ENCODE results near the gene PIP5K1C. TPM values are rescaled to one million over a fixed set of nuclear protein-coding genes. Genes with fewer than 3 reads are reported as not detected.

The PIP5K1C gene
- total RNA-seq, 1 donor from 2014 or later = 42.0 TPM

DNA sequence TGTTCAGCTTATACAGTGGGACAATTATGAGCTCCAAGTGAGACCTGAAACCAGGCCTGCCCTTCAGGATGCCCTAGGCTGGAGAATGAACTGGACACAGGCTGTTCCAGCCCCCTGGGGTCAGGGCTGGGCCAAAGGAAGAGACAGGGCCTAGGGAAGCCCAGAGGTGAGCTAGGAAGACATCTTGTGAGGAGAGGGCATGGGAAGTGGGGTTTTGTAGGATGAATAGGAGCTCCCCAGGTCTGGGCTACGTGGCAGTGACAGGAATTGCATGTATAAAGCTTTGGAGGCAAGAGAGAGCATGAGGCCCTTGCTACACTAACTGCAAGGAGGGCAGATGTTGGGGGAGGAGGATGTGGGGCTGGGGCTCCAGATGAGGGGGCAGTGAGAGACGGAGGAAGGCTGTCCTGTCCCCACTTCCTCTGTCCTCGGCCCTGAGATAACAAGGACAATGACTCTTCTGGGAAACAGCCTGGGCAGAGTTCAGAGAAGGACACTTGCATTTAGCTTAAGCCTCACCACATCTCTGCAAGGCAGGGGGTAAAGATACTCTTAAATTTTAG is 92.1 kb downstream of the PIP5K1C start:
- H3K9me3 ChIP-seq (ENCODE audit: insufficient read depth, low read depth, low read length) = no peaks in the 10 kb centered on the region
- FAIRE-seq (no peak), DNase-seq (ENCODE audit: low read depth) (no peak)
- H3K27ac Mint-ChIP-seq (ENCODE audit: unreplicated experiment) = no peak overlapping the region
- peaks cover 14% of the 10 kb centered on the region for H4K20me1 ChIP-seq (ENCODE audit: insufficient read depth, low read length)
- H3K9me3 Mint-ChIP-seq (ENCODE audit: unreplicated experiment) = no peaks in the 10 kb centered on the region
- no peak overlapping the region for H3K27ac ChIP-seq (ENCODE audit: low read depth, low read length)
- H3K4me1 Mint-ChIP-seq (ENCODE audit: low read depth, unreplicated experiment) = peaks cover 7% of the 10 kb centered on the region
- H3K4me1 ChIP-seq (ENCODE audit: insufficient read depth, low read length) = peaks cover 28% of the 10 kb centered on the region
- H3K9ac ChIP-seq (ENCODE audit: low read length) = peak overlapping the region; percentile 58
- no peaks in the 10 kb centered on the region for H3K79me2 ChIP-seq (ENCODE audit: insufficient read depth, low read length)
- H2AFZ ChIP-seq (ENCODE audit: low read depth, low read length) = no peak overlapping the region
- TF ChIP-seq, protein P1, sequence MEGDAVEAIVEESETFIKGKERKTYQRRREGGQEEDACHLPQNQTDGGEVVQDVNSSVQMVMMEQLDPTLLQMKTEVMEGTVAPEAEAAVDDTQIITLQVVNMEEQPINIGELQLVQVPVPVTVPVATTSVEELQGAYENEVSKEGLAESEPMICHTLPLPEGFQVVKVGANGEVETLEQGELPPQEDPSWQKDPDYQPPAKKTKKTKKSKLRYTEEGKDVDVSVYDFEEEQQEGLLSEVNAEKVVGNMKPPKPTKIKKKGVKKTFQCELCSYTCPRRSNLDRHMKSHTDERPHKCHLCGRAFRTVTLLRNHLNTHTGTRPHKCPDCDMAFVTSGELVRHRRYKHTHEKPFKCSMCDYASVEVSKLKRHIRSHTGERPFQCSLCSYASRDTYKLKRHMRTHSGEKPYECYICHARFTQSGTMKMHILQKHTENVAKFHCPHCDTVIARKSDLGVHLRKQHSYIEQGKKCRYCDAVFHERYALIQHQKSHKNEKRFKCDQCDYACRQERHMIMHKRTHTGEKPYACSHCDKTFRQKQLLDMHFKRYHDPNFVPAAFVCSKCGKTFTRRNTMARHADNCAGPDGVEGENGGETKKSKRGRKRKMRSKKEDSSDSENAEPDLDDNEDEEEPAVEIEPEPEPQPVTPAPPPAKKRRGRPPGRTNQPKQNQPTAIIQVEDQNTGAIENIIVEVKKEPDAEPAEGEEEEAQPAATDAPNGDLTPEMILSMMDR (IDR thresholded peaks at IDR 0.05; ENCODE audit: insufficient read depth, low read depth, low read length) = no peak
- no peak for TF ChIP-seq EZH2 (IDR thresholded peaks at IDR 0.05; ENCODE audit: insufficient read depth, low read length)
- no peaks in the 10 kb centered on the region for H3K27me3 ChIP-seq (ENCODE audit: insufficient read depth, low read length)
- H3K36me3 ChIP-seq (ENCODE audit: insufficient read depth, low read length) = no peaks in the 10 kb centered on the region
- peaks cover 4% of the 10 kb centered on the region for H3K36me3 Mint-ChIP-seq (ENCODE audit: low read depth, unreplicated experiment)
- H3K27me3 Mint-ChIP-seq (ENCODE audit: low read depth, unreplicated experiment) = peaks cover 6% of the 10 kb centered on the region
- H3K4me2 ChIP-seq (ENCODE audit: low read length) = peak overlapping the region; percentile 84
- H3K4me3 Mint-ChIP-seq (ENCODE audit: unreplicated experiment) = no peak overlapping the region
- peak overlapping the region; percentile 64 for H3K4me3 ChIP-seq (ENCODE audit: insufficient read depth, low read depth, low read length)

DNA sequence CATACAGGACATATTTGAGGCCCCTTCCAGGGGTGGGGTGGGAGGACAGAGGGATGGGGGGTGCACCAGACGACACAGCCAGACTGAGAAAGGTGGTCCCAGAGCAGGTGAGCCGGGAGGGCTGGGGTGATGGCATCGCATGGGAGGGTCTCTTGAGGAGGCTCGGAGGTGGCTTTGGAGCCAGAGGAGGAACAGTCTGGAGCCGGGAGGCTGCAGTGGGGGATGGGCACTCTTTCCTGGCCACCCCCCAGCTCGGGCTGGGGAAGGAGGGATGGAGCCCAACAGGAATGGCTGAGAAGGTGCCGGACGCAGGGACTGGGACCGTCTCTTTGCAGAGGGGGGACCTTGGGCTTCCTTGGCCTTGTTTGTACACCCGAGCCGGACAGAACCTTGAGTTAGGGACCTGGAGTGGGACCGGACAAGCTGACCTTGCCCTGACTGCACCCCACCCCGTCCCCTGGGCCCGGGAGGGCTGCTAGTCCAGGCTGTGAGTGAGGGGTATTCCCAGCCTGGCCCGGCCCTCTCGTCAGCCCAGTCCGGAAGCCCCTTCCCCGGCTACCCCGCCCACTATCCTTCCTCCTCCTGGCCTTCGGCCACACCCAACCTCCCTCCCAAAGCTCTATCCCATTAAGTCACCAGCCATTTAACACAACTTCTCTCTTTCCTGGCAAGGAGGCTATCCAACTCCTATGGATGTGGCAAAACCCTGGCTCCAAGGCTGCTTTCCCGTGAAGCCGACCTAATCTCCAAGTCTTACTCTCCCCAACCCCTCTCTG is 92.8 kb downstream of the PIP5K1C start:
- H4K20me1 ChIP-seq (ENCODE audit: insufficient read depth, low read length) = peaks cover 14% of the 10 kb centered on the region
- Mint-ChIP-seq H3K4me1 (ENCODE audit: low read depth, unreplicated experiment) (peaks cover 7% of the 10 kb centered on the region), H3K4me3 (ENCODE audit: unreplicated experiment) (peak overlapping the region; percentile 34), H3K9me3 (ENCODE audit: unreplicated experiment) (no peaks in the 10 kb centered on the region), H3K27ac (ENCODE audit: unreplicated experiment) (no peak overlapping the region), H3K27me3 (ENCODE audit: low read depth, unreplicated experiment) (peaks cover 6% of the 10 kb centered on the region), H3K36me3 (ENCODE audit: low read depth, unreplicated experiment) (peaks cover 4% of the 10 kb centered on the region)
- H3K4me3 ChIP-seq (ENCODE audit: insufficient read depth, low read depth, low read length) = peak overlapping the region; percentile 64
- FAIRE-seq (no peak), DNase-seq (ENCODE audit: low read depth) (peak; percentile 27)
- no peaks in the 10 kb centered on the region for H3K36me3 ChIP-seq (ENCODE audit: insufficient read depth, low read length)
- no peaks in the 10 kb centered on the region for H3K27me3 ChIP-seq (ENCODE audit: insufficient read depth, low read length)
- peak overlapping the region; percentile 58 for H3K9ac ChIP-seq (ENCODE audit: low read length)
- TF ChIP-seq, protein P1 (IDR thresholded peaks at IDR 0.05; ENCODE audit: insufficient read depth, low read depth, low read length) = no peak
- peak overlapping the region; percentile 84 for H3K4me2 ChIP-seq (ENCODE audit: low read length)
- H3K9me3 ChIP-seq (ENCODE audit: insufficient read depth, low read depth, low read length) = no peaks in the 10 kb centered on the region
- H2AFZ ChIP-seq (ENCODE audit: low read depth, low read length) = peak overlapping the region; percentile 80
- H3K79me2 ChIP-seq (ENCODE audit: insufficient read depth, low read length) = no peaks in the 10 kb centered on the region
- H3K27ac ChIP-seq (ENCODE audit: low read depth, low read length) = no peak overlapping the region
- peaks cover 28% of the 10 kb centered on the region for H3K4me1 ChIP-seq (ENCODE audit: insufficient read depth, low read length)

All from astrocyte (in vitro differentiated cells and primary cell).